Measurements from ENCODE around the gene DOCK7. TPM values are rescaled to one million over a fixed set of nuclear protein-coding genes. Genes with fewer than 3 reads are reported as not detected.

DOCK7 gene
- polyA plus RNA-seq, 1 experiment = 56.5 TPM

GRCh38 chr1:62672029-62672428 lies 16.2 kb downstream of the DOCK7 start:
- H3K27me3 ChIP-seq (ENCODE audit: control insufficient read depth, insufficient read depth, low read length) = no peaks in the 10 kb centered on the region
- DNase-seq (ENCODE audit: low read depth) = no peak
- H3K4me3 ChIP-seq (ENCODE audit: low read depth, low read length) = no peak overlapping the region
- no peak for TF ChIP-seq CTCF (IDR thresholded peaks at IDR 0.05; ENCODE audit: insufficient read depth, low read depth, low read length)
- POLR2A ChIA-PET = no interaction called here
- CTCF ChIA-PET = no interaction called here
- H3K36me3 ChIP-seq (ENCODE audit: control insufficient read depth, insufficient read depth, low read length) = no peaks in the 10 kb centered on the region

- Histone ChIP-seq H3K4me3 (ENCODE audit: low read depth, low read length) (no peak overlapping the region), H3K27me3 (ENCODE audit: control insufficient read depth, insufficient read depth, low read length) (no peaks in the 10 kb centered on the region), H3K36me3 (ENCODE audit: control insufficient read depth, insufficient read depth, low read length) (no peaks in the 10 kb centered on the region; the same call in 1 of the 2 replicates)
- TF ChIP-seq CTCF (IDR thresholded peaks at IDR 0.05; ENCODE audit: insufficient read depth, low read depth, low read length) = no peak
- POLR2A ChIA-PET = no interaction called here
- CTCF ChIA-PET = no interaction called here
- no peak for DNase-seq (ENCODE audit: low read depth)
Observed at GRCh38 chr1:62654744-62655143, 33.4 kb downstream of the DOCK7 start.

GRCh38 chr1:62652387-62652786 lies 35.8 kb downstream of the DOCK7 start:
- no peak for TF ChIP-seq CTCF (IDR thresholded peaks at IDR 0.05; ENCODE audit: insufficient read depth, low read depth, low read length)
- Histone ChIP-seq H3K4me3 (ENCODE audit: low read depth, low read length) (no peak overlapping the region), H3K27me3 (ENCODE audit: control insufficient read depth, insufficient read depth, low read length) (no peaks in the 10 kb centered on the region), H3K36me3 (ENCODE audit: control insufficient read depth, insufficient read depth, low read length) (no peaks in the 10 kb centered on the region; the same call in 1 of the 2 replicates)
- POLR2A ChIA-PET = no interaction called here
- no peak for DNase-seq (ENCODE audit: low read depth)
- CTCF ChIA-PET = no interaction called here

- Histone ChIP-seq H3K27me3 (ENCODE audit: control insufficient read depth, insufficient read depth, low read length) (no peaks in the 10 kb centered on the region), H3K4me3 (ENCODE audit: low read depth, low read length) (no peak overlapping the region), H3K36me3 (ENCODE audit: control insufficient read depth, insufficient read depth, low read length) (peaks cover 7% of the 10 kb centered on the region)
- no peak for DNase-seq (ENCODE audit: low read depth)
- CTCF ChIA-PET = no interaction called here
- no peak for TF ChIP-seq CTCF (IDR thresholded peaks at IDR 0.05; ENCODE audit: insufficient read depth, low read depth, low read length)
- POLR2A ChIA-PET = no interaction called here
Observed at GRCh38 chr1:62643283-62643682, 44.9 kb downstream of the DOCK7 start.

- ChIA-PET CTCF (no interaction called here), POLR2A (no interaction called here)
Observed at GRCh38 chr1:62637392-62638105, 50.6 kb downstream of the DOCK7 start.

More at GRCh38 chr1:62637392-62638105, 50.6 kb downstream of the DOCK7 start:
- no peak for DNase-seq (ENCODE audit: low read depth)
- TF ChIP-seq CTCF (IDR thresholded peaks at IDR 0.05; ENCODE audit: insufficient read depth, low read depth, low read length) = no peak
- Histone ChIP-seq H3K36me3 (ENCODE audit: control insufficient read depth, insufficient read depth, low read length) (peaks cover 4% of the 10 kb centered on the region), H3K27me3 (ENCODE audit: control insufficient read depth, insufficient read depth, low read length) (no peaks in the 10 kb centered on the region), H3K4me3 (ENCODE audit: low read depth, low read length) (no peak overlapping the region)
